ENCODE results near the gene DHRS3. TPM values are rescaled to one million over a fixed set of nuclear protein-coding genes. Genes with fewer than 3 reads are reported as not detected.

The DHRS3 gene
- total RNA-seq, 1 experiment from 2014 or later: 239 TPM

- CTCF ChIA-PET: interaction anchor here (0.6 kb wide), 1 partner anchor 14 kb away, joined by 5 read pairs; no protein-coding TSS in a partner anchor
- H3K9me3 Mint-ChIP-seq (ENCODE audit: low read depth, unreplicated experiment): no peaks in the 10 kb centered on the region
- DNase-seq: no peak
- no peak for TF ChIP-seq CTCF (IDR thresholded peaks at IDR 0.05; ENCODE audit: unreplicated experiment)
- H3K36me3 Mint-ChIP-seq (ENCODE audit: insufficient read depth, unreplicated experiment): peaks cover 17% of the 10 kb centered on the region
- no peak overlapping the region for H3K4me3 Mint-ChIP-seq (ENCODE audit: low read depth, unreplicated experiment)
- peaks cover 34% of the 10 kb centered on the region for H3K4me1 Mint-ChIP-seq (ENCODE audit: low read depth, unreplicated experiment)
- no TSS peak for BruUV-seq (replicated peaks)
- no peaks in the 10 kb centered on the region for H3K27me3 Mint-ChIP-seq (ENCODE audit: unreplicated experiment)
- H3K27ac Mint-ChIP-seq (ENCODE audit: unreplicated experiment): peak overlapping the region; percentile 67
- intact Hi-C loops (cut with micrococcal nuclease; ENCODE audit: unreplicated experiment): loop anchor here (5.0 to 10.0 kb wide), 3 partner anchors 74 to 229 kb away; partner anchors contain the start of gene DHRS3
Observed at GRCh38 chr1:12543740-12544154, 74.3 kb downstream of the DHRS3 start.

- peaks cover 17% of the 10 kb centered on the region for H3K36me3 Mint-ChIP-seq (ENCODE audit: insufficient read depth, unreplicated experiment)
- no peaks in the 10 kb centered on the region for H3K9me3 Mint-ChIP-seq (ENCODE audit: low read depth, unreplicated experiment)
- peaks cover 36% of the 10 kb centered on the region for H3K4me1 Mint-ChIP-seq (ENCODE audit: low read depth, unreplicated experiment)
- peak overlapping the region; percentile 67 for H3K27ac Mint-ChIP-seq (ENCODE audit: unreplicated experiment)
- H3K27me3 Mint-ChIP-seq (ENCODE audit: unreplicated experiment): no peaks in the 10 kb centered on the region
- H3K4me3 Mint-ChIP-seq (ENCODE audit: low read depth, unreplicated experiment): peak overlapping the region; percentile 18
- no peak for DNase-seq
- CTCF ChIA-PET: interaction anchor here (0.6 kb wide), 1 partner anchor 15 kb away, joined by 5 read pairs; no protein-coding TSS in a partner anchor
- TF ChIP-seq CTCF (IDR thresholded peaks at IDR 0.05; ENCODE audit: unreplicated experiment): no peak
- intact Hi-C loops (cut with micrococcal nuclease; ENCODE audit: unreplicated experiment): loop anchor here (5.0 to 10.0 kb wide), 3 partner anchors 74 to 228 kb away; partner anchors contain the start of gene DHRS3
- BruUV-seq (replicated peaks): no TSS peak
Observed at GRCh38 chr1:12542616-12543592, 75.1 kb downstream of the DHRS3 start.

GRCh38 chr1:12542138-12542465, 75.9 kb downstream of the DHRS3 start:
- no peak for TF ChIP-seq CTCF (IDR thresholded peaks at IDR 0.05; ENCODE audit: unreplicated experiment)
- peak overlapping the region; percentile 67 for H3K27ac Mint-ChIP-seq (ENCODE audit: unreplicated experiment)
- H3K27me3 Mint-ChIP-seq (ENCODE audit: unreplicated experiment): no peaks in the 10 kb centered on the region
- H3K4me3 Mint-ChIP-seq (ENCODE audit: low read depth, unreplicated experiment): peak overlapping the region; percentile 18
- intact Hi-C loops (cut with micrococcal nuclease; ENCODE audit: unreplicated experiment): loop anchor here (5.0 to 10.0 kb wide), 3 partner anchors 75 to 227 kb away; partner anchors contain the start of gene DHRS3
- CTCF ChIA-PET: interaction anchor here (1.0 kb wide), 1 partner anchor 228 kb away, joined by 4 read pairs; no protein-coding TSS in a partner anchor
- peaks cover 6% of the 10 kb centered on the region for H3K9me3 Mint-ChIP-seq (ENCODE audit: low read depth, unreplicated experiment)
- peaks cover 44% of the 10 kb centered on the region for H3K4me1 Mint-ChIP-seq (ENCODE audit: low read depth, unreplicated experiment)
- BruUV-seq (replicated peaks): no TSS peak
- H3K36me3 Mint-ChIP-seq (ENCODE audit: insufficient read depth, unreplicated experiment): peaks cover 17% of the 10 kb centered on the region
- no peak for DNase-seq

- intact Hi-C loops (cut with micrococcal nuclease; ENCODE audit: unreplicated experiment): loop anchor here (2.0 to 10.0 kb wide), 5 partner anchors 55 to 227 kb away; partner anchors contain the start of gene DHRS3
- peak; percentile 70 for DNase-seq
- Mint-ChIP-seq H3K36me3 (ENCODE audit: insufficient read depth, unreplicated experiment) (peaks cover 17% of the 10 kb centered on the region), H3K27ac (ENCODE audit: unreplicated experiment) (peak overlapping the region; percentile 67), H3K4me3 (ENCODE audit: low read depth, unreplicated experiment) (peak overlapping the region; percentile 18), H3K9me3 (ENCODE audit: low read depth, unreplicated experiment) (peaks cover 7% of the 10 kb centered on the region), H3K27me3 (ENCODE audit: unreplicated experiment) (no peaks in the 10 kb centered on the region), H3K4me1 (ENCODE audit: low read depth, unreplicated experiment) (peaks cover 47% of the 10 kb centered on the region)
- CTCF ChIA-PET: interaction anchor here (1.0 kb wide), 1 partner anchor 227 kb away, joined by 4 read pairs; no protein-coding TSS in a partner anchor
- no peak for TF ChIP-seq CTCF (IDR thresholded peaks at IDR 0.05; ENCODE audit: unreplicated experiment)
- BruUV-seq (replicated peaks): no TSS peak
Observed at GRCh38 chr1:12541274-12542137, 76.5 kb downstream of the DHRS3 start.
